Neural crest cell (in vitro differentiated cells): ENCODE data around the gene GPER1. TPM values are rescaled to one million over a fixed set of nuclear protein-coding genes. Genes with fewer than 3 reads are reported as not detected.
A peak's percentile ranks its signal among the peaks of the same experiment; 100 is the strongest.

Experiments used
- DNase-seq: peaks from one replicate; pipeline ENCODE4 v3.0.0; 2021; ENCODE audit warnings: low read depth, mixed read lengths, low spot score
- H3K27ac Mint-ChIP-seq: one replicate; pipeline ENCODE4 v1.8.0; 2021; ENCODE audit warnings: mild to moderate bottlenecking, mixed read lengths; ENCODE audit not compliant: unreplicated experiment
- H3K27me3 Mint-ChIP-seq: 2 replicates; pipeline ENCODE4 v1.8.0; 2021; ENCODE audit warnings: low read depth, mild to moderate bottlenecking, mixed read lengths
- H3K36me3 Mint-ChIP-seq: 2 replicates; pipeline ENCODE4 v1.8.0; 2021; ENCODE audit warnings: low read depth, mild to moderate bottlenecking, mixed read lengths
- H3K4me1 Mint-ChIP-seq: 2 replicates; pipeline ENCODE4 v1.8.0; 2021; ENCODE audit warnings: mixed read lengths
- H3K4me3 Mint-ChIP-seq: one replicate; pipeline ENCODE4 v1.8.0; 2021; ENCODE audit warnings: mild to moderate bottlenecking, mixed read lengths
- H3K9me3 Mint-ChIP-seq: 2 replicates; pipeline ENCODE4 v1.8.0; 2021; ENCODE audit warnings: mixed read lengths
- CTCF ChIP-seq: fragments of 200-600 bp; sonication (generic); conservative IDR thresholded peaks from 2 replicates; pipeline ENCODE4 v1.5.0; 2021; ENCODE audit warnings: antibody characterized with exemption, mild to moderate bottlenecking
- total RNA-seq: library from RNA; stranded (reverse); gene quantifications from 2 replicates; pipeline ENCODE4 v1.2.1, GENCODE V29; 2021

GPER1 gene
- total RNA-seq, 1 donor from 2014 or later = 0.91 TPM

GRCh38 chr7:1090686-1091643 is 3.1 kb downstream of the GPER1 start:
- DNase-seq = no peak
- no peak for TF ChIP-seq CTCF
- Mint-ChIP-seq H3K36me3 (no peaks in the 10 kb centered on the region), H3K27me3 (peaks cover 10% of the 10 kb centered on the region), H3K4me1 (peaks cover 27% of the 10 kb centered on the region), H3K27ac (no peak overlapping the region), H3K9me3 (no peaks in the 10 kb centered on the region), H3K4me3 (peak overlapping the region; percentile 5)

GRCh38 chr7:1091644-1092027 is 3.7 kb downstream of the GPER1 start:
- peaks cover 10% of the 10 kb centered on the region for H3K27me3 Mint-ChIP-seq
- no peaks in the 10 kb centered on the region for H3K36me3 Mint-ChIP-seq
- H3K27ac Mint-ChIP-seq = no peak overlapping the region
- no peak for TF ChIP-seq CTCF
- no peak for DNase-seq
- H3K9me3 Mint-ChIP-seq = no peaks in the 10 kb centered on the region
- H3K4me3 Mint-ChIP-seq = no peak overlapping the region
- H3K4me1 Mint-ChIP-seq = peaks cover 28% of the 10 kb centered on the region

GRCh38 chr7:1092161-1092632 is 4.3 kb downstream of the GPER1 start:
- H3K27ac Mint-ChIP-seq = no peak overlapping the region

GRCh38 chr7:1092806-1093501 is 5.0 kb downstream of the GPER1 start:
- H3K4me3 Mint-ChIP-seq = no peak overlapping the region
- H3K27me3 Mint-ChIP-seq = no peaks in the 10 kb centered on the region
- H3K9me3 Mint-ChIP-seq = no peaks in the 10 kb centered on the region
- H3K36me3 Mint-ChIP-seq = peaks cover 5% of the 10 kb centered on the region
- no peak for TF ChIP-seq CTCF
- no peak for DNase-seq
- peak overlapping the region; percentile 27 for H3K27ac Mint-ChIP-seq
- peaks cover 20% of the 10 kb centered on the region for H3K4me1 Mint-ChIP-seq

More at GRCh38 chr7:1092161-1092632, 4.3 kb downstream of the GPER1 start:
- H3K36me3 Mint-ChIP-seq = no peaks in the 10 kb centered on the region
- no peak overlapping the region for H3K4me3 Mint-ChIP-seq
- H3K9me3 Mint-ChIP-seq = no peaks in the 10 kb centered on the region
- H3K27me3 Mint-ChIP-seq = peaks cover 7% of the 10 kb centered on the region
- H3K4me1 Mint-ChIP-seq = peaks cover 27% of the 10 kb centered on the region
- no peak for DNase-seq
- no peak for TF ChIP-seq CTCF

GRCh38 chr7:1093502-1093843 is 5.6 kb downstream of the GPER1 start:
- DNase-seq = no peak
- Mint-ChIP-seq H3K4me3 (no peak overlapping the region), H3K27ac (no peak overlapping the region), H3K36me3 (peaks cover 9% of the 10 kb centered on the region), H3K9me3 (no peaks in the 10 kb centered on the region), H3K27me3 (no peaks in the 10 kb centered on the region), H3K4me1 (peaks cover 15% of the 10 kb centered on the region)
- TF ChIP-seq CTCF = no peak
